Mucosa of rectum (tissue), 2 donors: Measurements from ENCODE around the gene PCDHB8.
"Not testable (repeated sequence)": the region's sequence is repeated elsewhere in the genome, so short reads cannot be mapped to it uniquely, and the experiment has no call there.

Experiments
- H3K27ac ChIP-seq, 2 donors: one replicate each; pipeline ENCODE4 v1.7.0; 2013; ENCODE audit warnings: inconsistent platforms in 2 of 2, low read depth in 2 of 2, low read length in 2 of 2
- H3K27me3 ChIP-seq, 2 donors: one replicate each; pipeline ENCODE4 v1.7.0; 2013; ENCODE audit warnings: low read length in 2 of 2; ENCODE audit not compliant: control insufficient read depth in 2 of 2, insufficient read depth in 2 of 2
- H3K36me3 ChIP-seq, 2 donors: one replicate each; pipeline ENCODE4 v1.7.0; 2013; ENCODE audit warnings: low read length in 2 of 2; ENCODE audit not compliant: control insufficient read depth in 2 of 2, insufficient read depth in 2 of 2
- H3K4me1 ChIP-seq, 2 donors: one replicate each; pipeline ENCODE4 v1.7.0; 2013; ENCODE audit warnings: low read length in 2 of 2, mild to moderate bottlenecking in 1 of 2; ENCODE audit not compliant: control insufficient read depth in 2 of 2, insufficient read depth in 2 of 2
- H3K4me3 ChIP-seq, 2 donors: one replicate each; pipeline ENCODE4 v1.7.0; 2013; ENCODE audit warnings: low read length in 2 of 2
- H3K9ac ChIP-seq, 2 donors: one replicate each; pipeline ENCODE4 v1.7.0; 2013; ENCODE audit warnings: low read length in 2 of 2, low read depth in 1 of 2, mild to moderate bottlenecking in 1 of 2
- H3K9me3 ChIP-seq, 2 donors: one replicate each; pipeline ENCODE4 v1.7.0; 2013; ENCODE audit warnings: low read length in 2 of 2; ENCODE audit not compliant: control insufficient read depth in 2 of 2
- donor health status: healthy.
- donor health status: Normal muscosa, but diverticular disease.

Gene PCDHB8

GRCh38 chr5:141177577-141178191, at the start of gene PCDHB8:
TSS of gene PCDHB8 (plus strand) at chr5:141177790. CDS start at chr5:141178035, 245 bp downstream.
- H3K27ac ChIP-seq, H3K4me1 ChIP-seq, H3K27me3 ChIP-seq, H3K36me3 ChIP-seq, H3K4me3 ChIP-seq, H3K9ac ChIP-seq: not testable (repeated sequence)
- peaks cover 0 to 23% of the 10 kb centered on the region in 2 donors for H3K9me3 ChIP-seq

DNA sequence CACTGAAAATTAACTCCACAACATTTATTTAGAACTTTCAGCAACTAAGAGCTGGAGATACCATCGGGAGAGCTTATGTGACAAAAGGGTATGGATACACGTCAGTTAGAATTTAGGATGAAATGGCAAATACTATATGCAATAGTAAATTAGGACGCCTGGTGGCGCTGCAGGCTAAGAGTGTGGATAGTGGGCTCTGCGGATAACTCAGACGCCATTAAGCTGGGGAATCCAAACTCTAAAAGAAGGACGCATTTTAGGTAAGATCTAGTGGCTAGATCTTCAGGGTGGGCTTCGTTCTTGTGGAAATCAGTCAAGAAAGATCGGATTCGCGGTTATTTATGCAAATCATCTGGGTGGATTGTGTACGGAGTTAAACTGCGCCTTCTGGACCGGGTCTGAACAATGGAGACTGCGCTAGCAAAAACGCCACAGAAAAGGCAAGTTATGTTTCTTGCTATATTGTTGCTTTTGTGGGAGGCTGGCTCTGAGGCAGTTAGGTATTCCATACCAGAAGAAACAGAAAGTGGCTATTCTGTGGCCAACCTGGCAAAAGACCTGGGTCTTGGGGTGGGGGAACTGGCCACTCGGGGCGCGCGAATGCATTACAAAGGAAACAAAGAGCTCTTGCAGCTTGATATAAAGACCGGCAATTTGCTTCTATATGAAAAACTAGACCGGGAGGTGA, 42.4 kb upstream of the PCDHB8 start, which contains the start of gene PCDHB5:
Gene PCDHB5 (plus strand): TSS at position 177 of the 688 bp plus-strand sequence. CDS start 229 bp downstream, at position 406.
- Histone ChIP-seq H3K9me3 (peaks cover 7 to 16% of the 10 kb centered on the region in 2 donors), H3K36me3 (no peaks in the 10 kb centered on the region), H3K27me3 (no peaks in the 10 kb centered on the region), H3K4me1 (no peaks in the 10 kb centered on the region), H3K4me3 (peak within 1 kb of the TSS in 1 of 2 donors; percentile 23), H3K27ac (no peak within 1 kb of the TSS), H3K9ac (no peak within 1 kb of the TSS)

- Histone ChIP-seq H3K27ac (no peak overlapping the region), H3K9me3 (peaks cover 7 to 16% of the 10 kb centered on the region in 2 donors), H3K9ac (no peak overlapping the region), H3K4me3 (no peak overlapping the region), H3K27me3 (no peaks in the 10 kb centered on the region), H3K36me3 (no peaks in the 10 kb centered on the region), H3K4me1 (no peaks in the 10 kb centered on the region)
Measured at GRCh38 chr5:141135718-141136266, 41.8 kb upstream of the PCDHB8 start.

DNA sequence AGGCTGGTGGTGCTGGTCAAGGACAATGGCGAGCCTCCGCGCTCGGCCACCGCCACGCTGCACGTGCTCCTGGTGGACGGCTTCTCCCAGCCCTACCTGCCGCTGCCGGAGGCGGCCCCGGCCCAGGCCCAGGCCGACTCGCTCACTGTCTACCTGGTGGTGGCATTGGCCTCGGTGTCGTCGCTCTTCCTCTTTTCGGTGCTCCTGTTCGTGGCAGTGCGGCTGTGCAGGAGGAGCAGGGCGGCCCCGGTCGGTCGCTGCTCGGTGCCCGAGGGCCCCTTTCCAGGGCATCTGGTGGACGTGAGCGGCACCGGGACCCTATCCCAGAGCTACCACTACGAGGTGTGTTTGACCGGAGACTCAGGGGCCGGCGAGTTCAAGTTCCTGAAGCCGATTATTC, 40.2 kb upstream of the PCDHB8 start:
- H3K9ac ChIP-seq, H3K4me1 ChIP-seq: not testable (repeated sequence)
- peaks cover 7 to 16% of the 10 kb centered on the region in 2 donors for H3K9me3 ChIP-seq

GRCh38 chr5:141149812-141150211, 27.8 kb upstream of the PCDHB8 start, which contains the start of gene PCDHB6:
TSS of gene PCDHB6 (plus strand) at chr5:141150057. CDS start at chr5:141150258, 201 bp downstream.
- Histone ChIP-seq H3K36me3 (no peaks in the 10 kb centered on the region), H3K9ac (no peak within 1 kb of the TSS), H3K4me3 (no peak within 1 kb of the TSS), H3K27me3 (no peaks in the 10 kb centered on the region), H3K4me1 (no peaks in the 10 kb centered on the region), H3K9me3 (peaks cover 5 to 7% of the 10 kb centered on the region in 2 donors), H3K27ac (no peak within 1 kb of the TSS)

More for the DNA sequence above, 40.2 kb upstream of the PCDHB8 start:
- not testable (repeated sequence) for H3K4me3 ChIP-seq, H3K27ac ChIP-seq, H3K27me3 ChIP-seq, H3K36me3 ChIP-seq

GRCh38 chr5:141150224-141150992, 27.2 kb upstream of the PCDHB8 start:
- Histone ChIP-seq H3K36me3 (no peaks in the 10 kb centered on the region), H3K4me3 (no peak overlapping the region), H3K27ac (no peak overlapping the region), H3K9me3 (peaks cover 5 to 7% of the 10 kb centered on the region in 2 donors), H3K4me1 (no peaks in the 10 kb centered on the region), H3K27me3 (no peaks in the 10 kb centered on the region), H3K9ac (no peak overlapping the region)

GRCh38 chr5:141150993-141151325, 26.6 kb upstream of the PCDHB8 start:
- no peak overlapping the region for H3K27ac ChIP-seq
- H3K9ac ChIP-seq = no peak overlapping the region
- H3K36me3 ChIP-seq = no peaks in the 10 kb centered on the region
- H3K4me1 ChIP-seq = no peaks in the 10 kb centered on the region
- H3K27me3 ChIP-seq = no peaks in the 10 kb centered on the region
- H3K9me3 ChIP-seq = peaks cover 5 to 7% of the 10 kb centered on the region in 2 donors
- H3K4me3 ChIP-seq = no peak overlapping the region

- H3K4me1 ChIP-seq, H3K27ac ChIP-seq, H3K36me3 ChIP-seq, H3K9ac ChIP-seq, H3K27me3 ChIP-seq, H3K4me3 ChIP-seq: not testable (repeated sequence)
- peaks cover 5 to 10% of the 10 kb centered on the region in 2 donors for H3K9me3 ChIP-seq
Measured at GRCh38 chr5:141151632-141152031, 26.0 kb upstream of the PCDHB8 start.

- H3K27ac ChIP-seq, H3K9ac ChIP-seq, H3K27me3 ChIP-seq, H3K4me3 ChIP-seq, H3K36me3 ChIP-seq, H3K4me1 ChIP-seq: not testable (repeated sequence)
- peaks cover 5 to 14% of the 10 kb centered on the region in 2 donors for H3K9me3 ChIP-seq
Measured at GRCh38 chr5:141152096-141152495, 25.5 kb upstream of the PCDHB8 start.
